Hematopoietic multipotent progenitor cell treated with erythropoietin and hydrocortisone succinate and interleukin-3 and kit ligand, for 8 days (in vitro differentiated cells): ENCODE data around the gene SLC25A43.
"Not testable (repeated sequence)": the region's sequence is repeated elsewhere in the genome, so short reads cannot be mapped to it uniquely, and the experiment has no call there.

Experiments
- DNase-seq: peaks from one replicate; pipeline ENCODE4 v3.0.0-alpha.2; 2015

SLC25A43 gene

GRCh38 chrX:119468551-119469312, 69.6 kb downstream of the SLC25A43 start:
- DNase-seq, result peak; percentile 85

- no peak for DNase-seq
These were observed 70.1 kb downstream of the SLC25A43 start for GRCh38 chrX:119469313-119469635.

DNA sequence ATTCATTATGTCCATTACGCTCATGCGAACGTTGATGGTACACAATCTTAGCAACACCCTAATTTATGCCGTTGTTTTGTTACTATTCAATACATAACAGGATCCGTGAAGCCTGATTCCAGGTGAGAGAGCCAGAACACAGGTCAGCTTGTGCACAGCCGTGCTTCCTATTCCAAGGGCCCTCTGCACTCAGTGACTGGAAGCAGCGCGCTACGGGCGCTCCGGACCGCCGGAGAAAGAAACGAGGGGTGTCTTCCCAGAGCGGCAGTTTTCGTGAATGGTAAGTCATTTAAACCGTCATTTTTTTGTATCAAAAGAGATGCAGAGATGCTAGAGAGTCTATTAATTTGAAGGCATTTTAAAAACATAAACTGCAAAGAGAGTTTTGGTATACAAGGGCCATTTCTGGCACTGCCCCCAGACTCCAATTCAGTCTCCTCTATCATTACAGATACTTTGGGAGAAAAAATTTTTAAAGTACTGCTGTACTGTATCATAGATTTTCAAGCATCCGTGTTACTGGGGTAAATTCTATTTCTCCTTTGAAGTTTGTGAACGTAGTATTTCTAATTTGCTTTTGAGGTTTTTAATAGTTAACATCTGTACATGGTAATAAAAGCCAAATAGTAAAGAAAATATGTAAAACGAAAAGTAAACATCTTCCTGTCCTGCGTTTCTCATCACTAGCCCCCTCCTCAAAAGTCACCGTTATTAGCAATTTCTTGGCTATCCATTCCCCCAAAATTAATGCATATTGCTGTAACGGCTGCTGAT, 75.7 kb downstream of the SLC25A43 start:
- no peak for DNase-seq

DNA sequence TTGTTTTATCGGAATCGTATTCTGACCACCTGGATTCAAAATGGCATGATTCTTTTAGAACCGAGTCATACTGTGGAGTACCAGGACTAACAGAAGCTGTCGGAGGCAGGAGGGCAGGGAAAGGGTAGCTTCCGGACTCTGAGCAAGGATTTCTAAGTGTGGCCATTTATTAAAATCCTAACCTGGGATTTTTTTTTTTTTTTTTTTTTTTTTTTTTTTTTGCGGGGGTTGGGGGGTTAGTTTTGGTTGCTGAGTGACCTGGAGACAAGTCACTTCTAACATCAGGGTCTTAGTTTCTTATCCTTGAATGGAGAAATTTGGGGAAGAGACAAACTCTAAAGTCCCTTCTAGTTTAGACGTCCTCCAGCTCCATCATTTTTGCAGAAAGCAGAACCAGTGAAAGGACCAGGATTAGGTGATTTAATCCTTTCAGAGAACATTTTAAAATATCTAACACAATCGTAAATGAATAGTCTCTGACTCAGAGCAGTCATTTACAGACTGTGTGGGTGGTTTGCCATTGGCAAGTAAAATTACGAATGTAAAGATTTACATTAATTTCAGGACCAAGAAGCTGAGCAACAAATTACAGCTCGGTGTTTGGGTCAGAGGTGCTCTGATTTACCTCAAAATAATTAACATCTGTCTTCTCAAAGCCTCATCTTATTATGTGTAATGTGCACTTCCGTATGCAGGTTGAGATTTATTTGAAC, 76.4 kb downstream of the SLC25A43 start:
- DNase-seq, result no peak

GRCh38 chrX:119477812-119478232, 78.7 kb downstream of the SLC25A43 start:
- no peak for DNase-seq

GRCh38 chrX:119478504-119478903, 79.4 kb downstream of the SLC25A43 start:
- DNase-seq, result no peak

GRCh38 chrX:119479845-119480244, 80.7 kb downstream of the SLC25A43 start:
- no peak for DNase-seq

DNA sequence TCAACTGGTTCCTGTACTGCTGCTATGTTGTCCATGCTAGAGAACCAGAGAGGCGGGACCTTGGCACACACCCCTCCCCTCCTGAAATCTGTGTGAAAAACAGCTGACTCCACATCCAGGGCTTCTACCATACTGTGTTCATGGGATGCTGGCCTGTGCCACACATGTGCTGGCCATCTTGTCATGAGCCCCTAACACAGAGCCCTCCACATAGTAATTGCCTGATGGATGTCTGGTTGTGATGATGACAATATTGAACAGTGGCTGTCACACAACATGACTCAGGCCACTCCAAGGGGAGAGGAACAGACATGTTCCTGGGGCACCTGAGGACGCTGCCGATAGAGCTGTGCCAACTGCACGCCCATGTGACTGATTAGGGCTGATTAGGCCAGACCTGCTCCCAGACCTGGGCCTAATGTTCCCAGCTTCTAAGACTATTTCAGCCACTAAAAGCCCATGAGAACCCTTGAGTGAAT, 82.2 kb downstream of the SLC25A43 start:
- DNase-seq, result peak; percentile 81

- DNase-seq, result no peak
These were observed 82.9 kb downstream of the SLC25A43 start for GRCh38 chrX:119482041-119482440.

DNA sequence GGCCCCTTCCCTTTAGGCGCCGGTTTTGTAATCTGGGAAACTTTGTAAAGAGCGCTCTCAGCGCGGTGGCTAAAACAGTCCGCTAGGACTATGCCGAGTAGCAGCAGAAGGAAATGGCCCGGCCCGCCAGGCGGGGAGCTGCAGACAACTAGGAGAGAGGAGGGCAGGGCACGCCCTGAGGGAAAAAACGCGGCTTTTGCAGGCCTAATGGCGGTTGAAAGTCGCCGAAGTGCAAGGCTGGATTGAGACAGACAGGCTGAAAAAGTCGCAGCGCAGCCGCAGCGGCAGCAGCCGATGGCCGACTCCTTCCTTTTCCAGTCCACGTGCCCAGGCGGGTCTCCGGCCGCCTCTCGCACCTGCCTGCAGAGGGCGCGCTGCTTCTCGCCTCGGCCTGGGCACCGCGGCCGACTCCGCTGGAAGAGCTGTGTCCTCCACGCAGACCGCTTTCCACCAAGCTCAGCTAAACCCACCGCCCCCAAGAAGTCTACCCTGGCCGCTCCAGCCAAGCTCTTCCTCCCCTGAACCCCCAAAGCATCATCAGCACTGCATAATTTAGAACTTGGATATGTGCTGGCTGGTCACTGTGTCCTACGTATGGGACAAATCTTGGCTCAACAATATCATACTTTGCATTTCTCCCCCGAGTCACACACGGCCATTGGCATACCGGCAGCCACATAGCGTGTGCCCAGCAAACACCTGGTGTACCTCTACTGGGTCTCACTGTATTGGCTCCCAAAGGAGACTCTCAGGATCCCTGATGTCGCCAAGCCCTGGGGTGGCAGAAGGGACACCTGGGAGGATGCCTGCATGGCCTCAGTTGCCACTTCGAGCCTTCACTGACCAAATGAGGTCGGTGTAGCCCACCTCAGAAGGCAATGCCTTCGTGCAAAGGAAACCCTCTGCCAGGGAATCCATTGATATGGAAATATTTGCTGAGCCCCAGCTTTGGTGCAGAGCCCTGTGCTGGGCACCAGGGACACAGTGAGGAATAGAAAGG, 83.6 kb downstream of the SLC25A43 start:
- peak; percentile 70 for DNase-seq

GRCh38 chrX:119486745-119487144, 87.6 kb downstream of the SLC25A43 start:
- DNase-seq, result no peak

DNA sequence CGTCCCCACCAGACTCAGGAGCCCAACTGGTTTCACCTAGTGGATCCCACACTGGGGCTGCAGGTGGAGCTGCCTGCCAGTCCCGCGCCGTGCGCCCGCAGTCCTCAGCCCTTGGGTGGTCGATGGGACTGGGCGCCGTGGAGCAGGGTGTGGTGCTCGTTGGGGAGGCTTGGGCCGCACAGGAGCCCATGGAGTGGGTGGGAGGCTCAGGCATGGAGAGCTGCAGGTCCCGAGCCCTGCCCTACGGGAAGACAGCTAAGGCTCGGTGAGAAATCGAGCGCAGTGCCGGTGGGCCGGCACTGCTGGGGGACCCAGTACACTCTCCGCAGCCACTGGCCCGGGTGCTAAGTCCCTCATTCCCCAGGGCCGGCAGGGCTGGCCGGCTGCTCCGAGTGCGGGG, 88.6 kb downstream of the SLC25A43 start:
- not testable (repeated sequence) for DNase-seq

DNA sequence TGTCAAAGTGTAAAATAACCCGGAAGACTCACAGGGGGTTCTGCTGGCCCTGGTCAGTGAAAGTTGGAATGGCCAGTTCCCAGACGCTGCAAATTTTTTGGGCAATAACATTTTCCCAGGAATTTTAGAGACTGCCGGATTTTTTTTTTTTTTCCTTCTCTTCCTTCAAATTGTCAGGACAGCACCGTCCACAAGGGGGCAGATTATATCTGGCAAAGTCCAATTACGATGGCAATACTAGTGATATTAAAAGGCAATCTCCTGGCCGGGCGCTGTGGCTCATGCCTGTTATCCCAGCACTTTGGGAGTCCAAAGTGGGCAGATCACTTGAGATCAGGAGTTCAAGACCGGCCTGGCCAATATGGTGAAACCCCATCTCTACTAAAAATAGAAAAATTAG, 89.6 kb downstream of the SLC25A43 start:
- peak; percentile 44 for DNase-seq

GRCh38 chrX:119489212-119490074, 90.3 kb downstream of the SLC25A43 start:
- no peak for DNase-seq

DNA sequence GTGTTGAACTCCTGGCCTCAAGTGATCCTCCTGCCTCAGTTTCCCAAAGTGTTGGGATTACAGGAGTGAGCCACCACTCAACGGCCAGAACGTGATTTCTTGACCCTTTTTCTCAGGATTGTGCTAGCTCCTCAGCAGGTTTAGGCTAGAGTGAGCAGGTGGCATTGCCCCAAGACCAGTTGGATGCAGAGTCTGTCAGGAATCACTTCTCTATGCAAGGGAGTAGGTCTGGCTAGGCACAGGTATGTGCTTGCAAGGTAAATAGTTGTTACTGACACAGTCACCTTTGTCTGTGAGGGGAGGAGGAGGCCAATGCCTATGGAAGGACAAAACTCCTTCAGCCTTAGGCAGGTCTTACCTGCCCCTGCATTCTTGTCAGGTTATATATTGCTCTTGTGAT, 93.3 kb downstream of the SLC25A43 start:
- DNase-seq, result no peak

DNA sequence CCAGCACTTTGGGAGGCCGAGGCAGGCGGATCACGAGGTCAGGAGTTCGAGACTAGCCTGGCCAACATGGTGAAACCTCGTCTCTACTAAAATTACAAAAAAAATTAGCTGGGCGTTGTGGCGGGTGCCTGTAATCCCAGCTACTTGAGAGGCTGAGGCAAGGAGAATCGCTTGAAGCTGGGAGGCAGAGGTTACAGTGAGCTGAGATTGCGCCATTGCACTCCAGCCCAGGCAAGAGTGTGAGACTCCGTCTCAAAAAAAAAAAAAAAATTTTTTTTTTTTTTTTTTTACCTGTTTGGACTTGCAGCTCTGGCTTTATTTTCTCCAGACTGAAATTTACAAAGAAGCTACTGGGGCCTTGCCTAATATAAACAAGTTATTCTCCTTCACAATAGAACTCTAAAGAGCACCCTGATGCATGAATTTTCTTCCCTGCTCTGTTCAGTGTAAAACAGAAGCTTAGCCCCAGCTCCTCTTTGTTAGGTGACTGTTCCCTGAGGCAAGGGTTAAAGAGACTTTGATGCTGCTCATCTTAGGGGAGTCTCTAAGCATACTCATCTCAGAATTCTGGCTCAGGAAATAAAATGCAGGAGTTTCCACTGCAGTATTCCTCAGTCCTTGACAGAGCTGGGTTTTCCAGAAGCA, 94.8 kb downstream of the SLC25A43 start:
- DNase-seq, result not testable (repeated sequence)

DNA sequence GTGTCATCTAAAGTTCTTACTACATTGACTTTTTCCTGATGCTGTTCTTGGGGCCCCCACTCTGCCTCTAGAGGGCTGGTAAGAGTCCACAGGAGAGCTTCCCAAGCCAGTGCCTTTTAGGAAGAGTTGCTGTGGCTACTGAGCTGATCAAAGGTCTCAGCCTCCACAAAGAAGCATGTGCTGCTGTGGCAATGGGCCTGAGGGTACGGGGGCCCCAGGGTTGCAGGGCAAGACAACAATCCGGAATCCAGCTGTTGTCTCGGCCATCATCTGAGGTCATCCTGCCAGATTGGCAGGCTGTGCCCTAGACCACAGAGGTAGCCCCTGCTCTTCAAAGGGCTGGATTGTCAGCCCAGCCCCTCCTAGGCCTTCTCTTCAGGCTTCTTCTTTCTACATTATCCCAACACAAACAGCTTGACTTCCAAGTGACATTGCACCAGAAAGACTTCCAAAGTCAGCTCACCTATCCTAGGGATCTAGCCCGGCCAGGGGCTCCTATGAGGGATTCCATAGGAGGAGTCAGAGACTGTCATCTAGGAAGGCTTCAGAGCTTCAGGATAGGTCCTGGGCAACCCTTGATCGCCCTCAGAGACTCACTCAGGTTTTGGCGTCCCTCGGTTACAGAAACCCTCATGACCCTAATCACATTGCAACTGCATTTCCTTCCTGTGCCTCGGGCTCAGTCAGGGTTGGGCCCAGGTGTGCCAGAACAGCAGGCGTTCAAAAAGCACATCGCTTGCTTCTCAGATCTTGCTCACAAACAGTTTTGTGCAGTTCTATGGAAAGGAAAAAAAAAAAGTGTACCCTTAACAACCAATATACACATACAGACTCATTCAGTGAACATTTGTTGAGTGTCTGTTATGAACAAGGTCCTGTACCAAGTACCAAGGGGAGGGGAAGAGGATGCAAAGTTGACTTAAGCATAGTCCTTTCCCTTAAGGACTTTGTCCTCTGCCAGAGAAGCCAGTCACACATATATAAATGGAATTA, 96.9 kb downstream of the SLC25A43 start:
- DNase-seq, result no peak

- DNase-seq, result no peak
These were observed 98.0 kb downstream of the SLC25A43 start for GRCh38 chrX:119497185-119497584.

- no peak for DNase-seq
These were observed 101.1 kb downstream of the SLC25A43 start for GRCh38 chrX:119500061-119500800.
